Esophagus muscularis mucosa (tissue), 4 donors: ENCODE data around the gene CD38. TPM values are rescaled to one million over a fixed set of nuclear protein-coding genes. Genes with fewer than 3 reads are reported as not detected.
"Not testable (repeated sequence)": the region's sequence is repeated elsewhere in the genome, so short reads cannot be mapped to it uniquely, and the experiment has no call there.

Experiments
- DNase-seq: peaks from one replicate; pipeline ENCODE4 v3.0.0-alpha.2; 2017; ENCODE audit errors: extremely low spot score
- H3K27ac ChIP-seq, 4 donors: fragments of 200-600 bp; sonication (generic); replicated peaks in 1 of 4; 1 replicate in 3 of 4; 2 replicates in 1 of 4; pipeline ENCODE4 v1.5.1; 2016 to 2019; ENCODE audit warnings: mild to moderate bottlenecking in 1 of 4
- H3K27me3 ChIP-seq, 4 donors: fragments of 200-600 bp; sonication (generic); one replicate each; pipeline versions ENCODE4 v1.5.1 to v1.6.0; 2016 to 2019
- H3K36me3 ChIP-seq, 4 donors: fragments of 200-600 bp; sonication (generic); one replicate each; pipeline ENCODE4 v1.5.1; 2016 to 2019
- H3K4me1 ChIP-seq, 4 donors: fragments of 200-600 bp; sonication (generic); one replicate each; pipeline ENCODE4 v1.5.1; 2016 to 2019
- H3K4me3 ChIP-seq, 4 donors: fragments of 200-600 bp; sonication (generic); 1 replicate in 2 of 4; 2 replicates in 2 of 4; pipeline ENCODE4 v1.5.1; 2016 to 2019; ENCODE audit warnings: mild to moderate bottlenecking in 4 of 4, moderate library complexity in 1 of 4
- H3K9me3 ChIP-seq, 4 donors: fragments of 200-600 bp; sonication (generic); 1 replicate in 3 of 4; 2 replicates in 1 of 4; pipeline ENCODE4 v1.5.1; 2016 to 2019
- EP300 ChIP-seq: sonication (generic); formaldehyde crosslinking; IDR thresholded peaks from one replicate; pipeline ENCODE4 v1.6.1; 2017; ENCODE audit warnings: antibody characterized with exemption
- POLR2A ChIP-seq: fragments of 450-650 bp; IDR thresholded peaks from one replicate; pipeline ENCODE4 v1.6.1; 2017; ENCODE audit warnings: antibody characterized with exemption, moderate library complexity, mild to moderate bottlenecking, low read depth
- POLR2AphosphoS5 ChIP-seq, 2 donors: sonication (generic); formaldehyde crosslinking; IDR thresholded peaks; one replicate each; pipeline ENCODE4 v1.6.1; 2017; ENCODE audit warnings: antibody characterized with exemption in 2 of 2
- WGBS: methylation state at CpG from one replicate; pipeline ENCODE4 v1.1.5; 2018; 5-methylcytosine and 5-hydroxymethylcytosine counted together
- intact Hi-C: fragments of 100-400 bp; cut with DNase I; formaldehyde crosslinking; loops from one replicate; pipeline ENCODE4 v1.15.1; 2023
- total RNA-seq, 4 donors: library from RNA; depleted of rRNA; stranded (reverse); fragments of >200 nt; gene quantifications; one replicate each; pipeline versions ENCODE4 v1.1.0 to v1.2.1, GENCODE V29; 2016
- TF ChIP-seq, protein P1 (sequence below), 3 experiments: fragments of 200-600 bp in 2 of 3; fragments of 450-650 bp in 1 of 3; sonication (generic) in 2 of 3; IDR thresholded peaks; one replicate each; pipeline ENCODE4 v1.5.1; 2017 to 2019; ENCODE audit warnings: antibody characterized with exemption in 3 of 3, mild to moderate bottlenecking in 2 of 3, moderate library complexity in 1 of 3

Gene CD38
- total RNA-seq, 4 donors from 2014 or later, result 1.4 to 5.8 (median 2.6) TPM

GRCh38 chr4:15836362-15836761 is 58.2 kb downstream of the CD38 start:
- Histone ChIP-seq H3K27ac (no peak overlapping the region), H3K4me3 (no peak overlapping the region), H3K36me3 (no peaks in the 10 kb centered on the region), H3K4me1 (no peaks in the 10 kb centered on the region), H3K9me3 (no peaks in the 10 kb centered on the region), H3K27me3 (no peaks in the 10 kb centered on the region)
- intact Hi-C loops, result no loop called here
- no peak for DNase-seq
- TF ChIP-seq EP300 (no peak), POLR2A (no peak), POLR2AphosphoS5 (IDR thresholded peaks at IDR 0.05) (no peak)
- TF ChIP-seq, protein P1, sequence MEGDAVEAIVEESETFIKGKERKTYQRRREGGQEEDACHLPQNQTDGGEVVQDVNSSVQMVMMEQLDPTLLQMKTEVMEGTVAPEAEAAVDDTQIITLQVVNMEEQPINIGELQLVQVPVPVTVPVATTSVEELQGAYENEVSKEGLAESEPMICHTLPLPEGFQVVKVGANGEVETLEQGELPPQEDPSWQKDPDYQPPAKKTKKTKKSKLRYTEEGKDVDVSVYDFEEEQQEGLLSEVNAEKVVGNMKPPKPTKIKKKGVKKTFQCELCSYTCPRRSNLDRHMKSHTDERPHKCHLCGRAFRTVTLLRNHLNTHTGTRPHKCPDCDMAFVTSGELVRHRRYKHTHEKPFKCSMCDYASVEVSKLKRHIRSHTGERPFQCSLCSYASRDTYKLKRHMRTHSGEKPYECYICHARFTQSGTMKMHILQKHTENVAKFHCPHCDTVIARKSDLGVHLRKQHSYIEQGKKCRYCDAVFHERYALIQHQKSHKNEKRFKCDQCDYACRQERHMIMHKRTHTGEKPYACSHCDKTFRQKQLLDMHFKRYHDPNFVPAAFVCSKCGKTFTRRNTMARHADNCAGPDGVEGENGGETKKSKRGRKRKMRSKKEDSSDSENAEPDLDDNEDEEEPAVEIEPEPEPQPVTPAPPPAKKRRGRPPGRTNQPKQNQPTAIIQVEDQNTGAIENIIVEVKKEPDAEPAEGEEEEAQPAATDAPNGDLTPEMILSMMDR (IDR thresholded peaks at IDR 0.05), result no peak

- Histone ChIP-seq H3K4me1 (no peaks in the 10 kb centered on the region), H3K4me3 (no peak overlapping the region), H3K27ac (no peak overlapping the region), H3K9me3 (no peaks in the 10 kb centered on the region), H3K36me3 (no peaks in the 10 kb centered on the region), H3K27me3 (no peaks in the 10 kb centered on the region)
- WGBS, result 100% methylated on average over 1 of the region's 1 CpG
- no peak for DNase-seq
- intact Hi-C loops, result no loop called here
- TF ChIP-seq, protein P1 (IDR thresholded peaks at IDR 0.05), result no peak
- no peak for TF ChIP-seq EP300
- no peak for TF ChIP-seq POLR2A
- no peak for TF ChIP-seq POLR2AphosphoS5 (IDR thresholded peaks at IDR 0.05)
Measured at GRCh38 chr4:15837591-15837990, 59.5 kb downstream of the CD38 start.

- WGBS, result over 99% methylated on average over 8 of the region's 16 CpGs
- H3K27me3 ChIP-seq, H3K36me3 ChIP-seq, DNase-seq, intact Hi-C loops, H3K9me3 ChIP-seq, H3K4me3 ChIP-seq, H3K4me1 ChIP-seq, H3K27ac ChIP-seq: not testable (repeated sequence)
Measured at GRCh38 chr4:15841194-15841730, 63.1 kb downstream of the CD38 start.

GRCh38 chr4:15847746-15848145 is 69.6 kb downstream of the CD38 start:
- 85% methylated on average over 2 of the region's 2 CpGs for WGBS
- no peak for DNase-seq
- TF ChIP-seq POLR2AphosphoS5 (IDR thresholded peaks at IDR 0.05) (no peak), POLR2A (no peak), EP300 (no peak)
- TF ChIP-seq, protein P1 (IDR thresholded peaks at IDR 0.05), result no peak
- intact Hi-C loops, result no loop called here
- Histone ChIP-seq H3K27ac (no peak overlapping the region), H3K36me3 (no peaks in the 10 kb centered on the region), H3K4me3 (no peak overlapping the region), H3K27me3 (no peaks in the 10 kb centered on the region), H3K4me1 (peaks cover 0 to 14% (median 1%) of the 10 kb centered on the region in 4 donors), H3K9me3 (no peaks in the 10 kb centered on the region)

DNA sequence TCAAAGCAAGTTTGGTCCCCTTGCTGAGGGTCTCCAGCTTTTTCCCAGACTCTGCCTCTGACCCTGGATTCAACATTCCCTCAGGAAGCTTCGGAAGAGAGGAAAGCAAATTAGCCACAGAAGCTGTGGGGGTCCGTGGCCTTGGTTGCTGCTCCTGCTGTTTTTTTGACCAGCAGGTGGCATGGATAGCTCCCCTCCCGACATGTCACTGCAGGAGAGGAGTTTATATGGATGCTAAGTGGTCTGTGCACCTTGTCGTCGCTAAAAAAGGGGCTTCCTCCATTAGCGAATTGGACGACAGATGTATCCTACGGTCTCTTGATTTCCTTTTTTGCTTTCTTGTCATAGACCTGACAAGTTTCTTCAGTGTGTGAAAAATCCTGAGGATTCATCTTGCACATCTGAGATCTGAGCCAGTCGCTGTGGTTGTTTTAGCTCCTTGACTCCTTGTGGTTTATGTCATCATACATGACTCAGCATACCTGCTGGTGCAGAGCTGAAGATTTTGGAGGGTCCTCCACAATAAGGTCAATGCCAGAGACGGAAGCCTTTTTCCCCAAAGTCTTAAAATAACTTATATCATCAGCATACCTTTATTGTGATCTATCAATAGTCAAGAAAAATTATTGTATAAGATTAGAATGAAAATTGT is 70.2 kb downstream of the CD38 start:
- Histone ChIP-seq H3K27me3 (no peaks in the 10 kb centered on the region), H3K4me3 (no peak overlapping the region), H3K4me1 (peaks cover 0 to 20% (median 2%) of the 10 kb centered on the region in 4 donors), H3K36me3 (no peaks in the 10 kb centered on the region), H3K9me3 (no peaks in the 10 kb centered on the region), H3K27ac (no peak overlapping the region)
- no peak for DNase-seq
- WGBS, result 88% methylated on average over 10 of the region's 10 CpGs
- intact Hi-C loops, result no loop called here
- TF ChIP-seq POLR2A, result no peak
- no peak for TF ChIP-seq EP300
- TF ChIP-seq, protein P1 (IDR thresholded peaks at IDR 0.05), result no peak
- TF ChIP-seq POLR2AphosphoS5 (IDR thresholded peaks at IDR 0.05), result no peak
